ENCODE measurements around the gene THOC5.

GRCh38 chr22:29530716-29531115, 22.8 kb downstream of the THOC5 start:
- TF ChIP-seq ZBTB33 (IDR thresholded peaks at IDR 0.05; ENCODE audit: extremely low read depth, insufficient replicate concordance, low read length) (no peak), RAD21 (IDR thresholded peaks at IDR 0.05; ENCODE audit: low read depth) (no peak), POLR2A (IDR thresholded peaks at IDR 0.05; ENCODE audit: borderline replicate concordance, extremely low read depth, insufficient read depth, insufficient read length) (no peak), POLR2AphosphoS5 (IDR thresholded peaks at IDR 0.05; ENCODE audit: low read depth, low read length) (no peak), EZH2 (IDR thresholded peaks at IDR 0.05) (no peak), JUND (IDR thresholded peaks at IDR 0.05) (no peak), CEBPB (IDR thresholded peaks at IDR 0.05; ENCODE audit: low read depth) (no peak), FOSL1 (IDR thresholded peaks at IDR 0.05; ENCODE audit: low read depth) (no peak), EGR1 (IDR thresholded peaks at IDR 0.05; ENCODE audit: low read depth) (no peak)
- TF ChIP-seq, protein P1, sequence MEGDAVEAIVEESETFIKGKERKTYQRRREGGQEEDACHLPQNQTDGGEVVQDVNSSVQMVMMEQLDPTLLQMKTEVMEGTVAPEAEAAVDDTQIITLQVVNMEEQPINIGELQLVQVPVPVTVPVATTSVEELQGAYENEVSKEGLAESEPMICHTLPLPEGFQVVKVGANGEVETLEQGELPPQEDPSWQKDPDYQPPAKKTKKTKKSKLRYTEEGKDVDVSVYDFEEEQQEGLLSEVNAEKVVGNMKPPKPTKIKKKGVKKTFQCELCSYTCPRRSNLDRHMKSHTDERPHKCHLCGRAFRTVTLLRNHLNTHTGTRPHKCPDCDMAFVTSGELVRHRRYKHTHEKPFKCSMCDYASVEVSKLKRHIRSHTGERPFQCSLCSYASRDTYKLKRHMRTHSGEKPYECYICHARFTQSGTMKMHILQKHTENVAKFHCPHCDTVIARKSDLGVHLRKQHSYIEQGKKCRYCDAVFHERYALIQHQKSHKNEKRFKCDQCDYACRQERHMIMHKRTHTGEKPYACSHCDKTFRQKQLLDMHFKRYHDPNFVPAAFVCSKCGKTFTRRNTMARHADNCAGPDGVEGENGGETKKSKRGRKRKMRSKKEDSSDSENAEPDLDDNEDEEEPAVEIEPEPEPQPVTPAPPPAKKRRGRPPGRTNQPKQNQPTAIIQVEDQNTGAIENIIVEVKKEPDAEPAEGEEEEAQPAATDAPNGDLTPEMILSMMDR (IDR thresholded peaks at IDR 0.05 in 2 of 3, conservative IDR thresholded peaks at IDR 0.05 in 1 of 3; ENCODE audit: borderline replicate concordance in 1 of 3, insufficient read depth in 1 of 3, low read depth in 2 of 3, low read length in 2 of 3) = no peak
- TF ChIP-seq, protein P2, sequence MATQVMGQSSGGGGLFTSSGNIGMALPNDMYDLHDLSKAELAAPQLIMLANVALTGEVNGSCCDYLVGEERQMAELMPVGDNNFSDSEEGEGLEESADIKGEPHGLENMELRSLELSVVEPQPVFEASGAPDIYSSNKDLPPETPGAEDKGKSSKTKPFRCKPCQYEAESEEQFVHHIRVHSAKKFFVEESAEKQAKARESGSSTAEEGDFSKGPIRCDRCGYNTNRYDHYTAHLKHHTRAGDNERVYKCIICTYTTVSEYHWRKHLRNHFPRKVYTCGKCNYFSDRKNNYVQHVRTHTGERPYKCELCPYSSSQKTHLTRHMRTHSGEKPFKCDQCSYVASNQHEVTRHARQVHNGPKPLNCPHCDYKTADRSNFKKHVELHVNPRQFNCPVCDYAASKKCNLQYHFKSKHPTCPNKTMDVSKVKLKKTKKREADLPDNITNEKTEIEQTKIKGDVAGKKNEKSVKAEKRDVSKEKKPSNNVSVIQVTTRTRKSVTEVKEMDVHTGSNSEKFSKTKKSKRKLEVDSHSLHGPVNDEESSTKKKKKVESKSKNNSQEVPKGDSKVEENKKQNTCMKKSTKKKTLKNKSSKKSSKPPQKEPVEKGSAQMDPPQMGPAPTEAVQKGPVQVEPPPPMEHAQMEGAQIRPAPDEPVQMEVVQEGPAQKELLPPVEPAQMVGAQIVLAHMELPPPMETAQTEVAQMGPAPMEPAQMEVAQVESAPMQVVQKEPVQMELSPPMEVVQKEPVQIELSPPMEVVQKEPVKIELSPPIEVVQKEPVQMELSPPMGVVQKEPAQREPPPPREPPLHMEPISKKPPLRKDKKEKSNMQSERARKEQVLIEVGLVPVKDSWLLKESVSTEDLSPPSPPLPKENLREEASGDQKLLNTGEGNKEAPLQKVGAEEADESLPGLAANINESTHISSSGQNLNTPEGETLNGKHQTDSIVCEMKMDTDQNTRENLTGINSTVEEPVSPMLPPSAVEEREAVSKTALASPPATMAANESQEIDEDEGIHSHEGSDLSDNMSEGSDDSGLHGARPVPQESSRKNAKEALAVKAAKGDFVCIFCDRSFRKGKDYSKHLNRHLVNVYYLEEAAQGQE (IDR thresholded peaks at IDR 0.05; ENCODE audit: low read depth) = no peak

Data from HCT116 (cell line).